ENCODE data around the gene DDX56. TPM values are rescaled to one million over a fixed set of nuclear protein-coding genes. Genes with fewer than 3 reads are reported as not detected.

The DDX56 gene
- total and polyA plus RNA-seq, 9 of the 15 experiments (the other 6 are each of a cell fraction or from before 2014, with no cell fraction given) = 33.0 to 145 (median 102) TPM

DNA sequence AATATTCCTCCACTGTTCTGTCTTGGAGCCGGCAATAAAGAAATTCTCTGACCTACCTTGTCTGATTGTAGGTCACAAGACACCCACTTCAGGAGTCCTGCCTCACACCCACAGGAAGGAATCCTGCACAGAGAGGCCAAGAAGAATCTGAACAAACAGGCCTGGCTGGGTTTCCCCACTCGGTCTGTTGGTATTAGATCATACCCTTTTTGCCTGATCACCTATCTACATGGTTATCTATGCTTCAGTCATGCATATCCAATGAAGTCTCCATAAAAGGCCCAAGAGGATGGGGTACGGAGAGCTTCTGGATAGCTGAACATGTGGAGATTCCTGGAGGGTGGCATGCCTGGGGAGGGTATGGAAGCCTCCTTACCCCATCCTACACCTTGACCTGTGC, 45.0 kb upstream of the DDX56 start:
- CTCF ChIA-PET (ENCODE audit: low intra/inter-chr PET ratio) = no interaction called here
- in situ Hi-C loops (cut with MboI) (no loop called here), intact Hi-C loops (cut with micrococcal nuclease) (no loop called here)
- Histone ChIP-seq H3K79me2 (ENCODE audit: control insufficient read depth, insufficient read depth, low read length) (peaks cover 98% of the 10 kb centered on the region), H3K4me3 (no peak overlapping the region), H3K27me3 (ENCODE audit: control insufficient read depth in 2 of 2, insufficient read depth in 2 of 2, low read length in 2 of 2) (no peaks in the 10 kb centered on the region), H3K9me1 (ENCODE audit: control insufficient read depth, insufficient read depth, low read length) (no peaks in the 10 kb centered on the region), H3K4me2 (ENCODE audit: insufficient read depth, low read length) (no peak overlapping the region), H3K27ac (ENCODE audit: extremely low read depth, low read depth, low read length) (peak overlapping the region; percentile 22; the same call in 1 of the 3 replicates), H2AFZ (ENCODE audit: low read depth, low read length) (no peak overlapping the region), H3K9me3 (replicated peaks; ENCODE audit: control insufficient read depth, insufficient read depth, low read depth, low read length) (no peaks in the 10 kb centered on the region), H4K20me1 (replicated peaks; ENCODE audit: control insufficient read depth, insufficient read depth, low read length) (peaks cover 11% of the 10 kb centered on the region), H3K4me1 (replicated peaks in 1 of 2; ENCODE audit: control insufficient read depth in 2 of 2, insufficient read depth in 2 of 2, low read length in 2 of 2) (peaks cover 0 to 34% of the 10 kb centered on the region in 2 experiments; a peak in 3 of 5 replicates), H3K9ac (ENCODE audit: insufficient read depth in 1 of 2, low read depth in 2 of 2, low read length in 2 of 2) (no peak overlapping the region), H3K36me3 (ENCODE audit: control insufficient read depth, insufficient read depth, low read length) (peaks cover 17% of the 10 kb centered on the region; the same call in 2 of the 3 replicates)
- no TSS peak for BruUV-seq (replicated peaks)
- no peak for FAIRE-seq
- WGBS (ENCODE audit: insufficient coverage, low coverage, missing lambda C conversion rate) = 41% methylated on average over 3 of the region's 3 CpGs
- no peak for DNase-seq (ENCODE audit: extremely low read depth in 1 of 4, low spot score in 3 of 4)
- POLR2A ChIA-PET = interaction anchor here (1.1 to 1.2 kb wide), 2 partner anchors 12 to 14 kb away, joined by 3 read pairs; partner anchors contain the start of gene OGDH
- peak; percentile 44 for ATAC-seq
- TF ChIP-seq ZFX (CRISPR knock-in tag; IDR thresholded peaks at IDR 0.05) (0 out of 2 replicates have a peak, but pooled peaks have one; percentile 22), ZNF239 (CRISPR knock-in tag; IDR thresholded peaks at IDR 0.05) (0 out of 2 replicates have a peak, but pooled peaks have one; percentile 13), ZNF324 (CRISPR knock-in tag; IDR thresholded peaks at IDR 0.05) (no peak), POLR2A (conservative IDR thresholded peaks at IDR 0.05) (no peak), THRAP3 (IDR thresholded peaks at IDR 0.05; ENCODE audit: borderline replicate concordance) (no peak), GTF2A2 (tag; IDR thresholded peaks at IDR 0.05) (no peak), PHTF2 (CRISPR knock-in tag; IDR thresholded peaks at IDR 0.05) (no peak), HDAC8 (tag; IDR thresholded peaks at IDR 0.05) (no peak), ZNF75A (CRISPR knock-in tag; IDR thresholded peaks at IDR 0.05) (no peak), NFE2 (IDR thresholded peaks at IDR 0.05; ENCODE audit: low read depth) (peak; percentile 76), CBFA2T3 (IDR thresholded peaks at IDR 0.05) (no peak), DPF2 (IDR thresholded peaks at IDR 0.05) (0 out of 2 replicates have a peak, but pooled peaks have one; percentile 19), ZNF436 (CRISPR knock-in tag; IDR thresholded peaks at IDR 0.05) (no peak), MAFF (IDR thresholded peaks at IDR 0.05; ENCODE audit: low read length) (peak; percentile 15; the same call in 1 of the 2 replicates), ATF7 (IDR thresholded peaks at IDR 0.05) (peak; percentile 45), KAT2B (IDR thresholded peaks at IDR 0.05; ENCODE audit: low read depth, low read length) (no peak), MCM7 (IDR thresholded peaks at IDR 0.05) (no peak)
- TF ChIP-seq, protein P1, sequence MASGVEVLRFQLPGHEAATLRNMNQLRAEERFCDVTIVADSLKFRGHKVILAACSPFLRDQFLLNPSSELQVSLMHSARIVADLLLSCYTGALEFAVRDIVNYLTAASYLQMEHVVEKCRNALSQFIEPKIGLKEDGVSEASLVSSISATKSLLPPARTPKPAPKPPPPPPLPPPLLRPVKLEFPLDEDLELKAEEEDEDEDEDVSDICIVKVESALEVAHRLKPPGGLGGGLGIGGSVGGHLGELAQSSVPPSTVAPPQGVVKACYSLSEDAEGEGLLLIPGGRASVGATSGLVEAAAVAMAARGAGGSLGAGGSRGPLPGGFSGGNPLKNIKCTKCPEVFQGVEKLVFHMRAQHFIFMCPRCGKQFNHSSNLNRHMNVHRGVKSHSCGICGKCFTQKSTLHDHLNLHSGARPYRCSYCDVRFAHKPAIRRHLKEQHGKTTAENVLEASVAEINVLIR (CRISPR knock-in tag; IDR thresholded peaks at IDR 0.05) = 0 out of 2 replicates have a peak, but pooled peaks have one; percentile 5
- TF ChIP-seq, protein P2, sequence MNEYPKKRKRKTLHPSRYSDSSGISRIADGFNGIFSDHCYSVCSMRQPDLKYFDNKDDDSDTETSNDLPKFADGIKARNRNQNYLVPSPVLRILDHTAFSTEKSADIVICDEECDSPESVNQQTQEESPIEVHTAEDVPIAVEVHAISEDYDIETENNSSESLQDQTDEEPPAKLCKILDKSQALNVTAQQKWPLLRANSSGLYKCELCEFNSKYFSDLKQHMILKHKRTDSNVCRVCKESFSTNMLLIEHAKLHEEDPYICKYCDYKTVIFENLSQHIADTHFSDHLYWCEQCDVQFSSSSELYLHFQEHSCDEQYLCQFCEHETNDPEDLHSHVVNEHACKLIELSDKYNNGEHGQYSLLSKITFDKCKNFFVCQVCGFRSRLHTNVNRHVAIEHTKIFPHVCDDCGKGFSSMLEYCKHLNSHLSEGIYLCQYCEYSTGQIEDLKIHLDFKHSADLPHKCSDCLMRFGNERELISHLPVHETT (CRISPR knock-in tag; conservative IDR thresholded peaks at IDR 0.05 in 1 of 2, IDR thresholded peaks at IDR 0.05 in 1 of 2) = peak in 1 of 2 experiments; percentile 38; a peak in 1 of 4 replicates
- TF ChIP-seq, protein P3, sequence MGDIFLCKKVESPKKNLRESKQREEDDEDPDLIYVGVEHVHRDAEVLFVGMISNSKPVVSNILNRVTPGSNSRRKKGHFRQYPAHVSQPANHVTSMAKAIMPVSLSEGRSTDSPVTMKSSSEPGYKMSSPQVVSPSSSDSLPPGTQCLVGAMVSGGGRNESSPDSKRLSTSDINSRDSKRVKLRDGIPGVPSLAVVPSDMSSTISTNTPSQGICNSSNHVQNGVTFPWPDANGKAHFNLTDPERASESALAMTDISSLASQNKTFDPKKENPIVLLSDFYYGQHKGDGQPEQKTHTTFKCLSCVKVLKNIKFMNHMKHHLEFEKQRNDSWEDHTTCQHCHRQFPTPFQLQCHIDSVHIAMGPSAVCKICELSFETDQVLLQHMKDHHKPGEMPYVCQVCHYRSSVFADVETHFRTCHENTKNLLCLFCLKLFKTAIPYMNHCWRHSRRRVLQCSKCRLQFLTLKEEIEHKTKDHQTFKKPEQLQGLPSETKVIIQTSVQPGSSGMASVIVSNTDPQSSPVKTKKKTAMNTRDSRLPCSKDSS (IDR thresholded peaks at IDR 0.05; ENCODE audit: low read depth, partially characterized antibody) = no peak
- TF ChIP-seq, protein P4, sequence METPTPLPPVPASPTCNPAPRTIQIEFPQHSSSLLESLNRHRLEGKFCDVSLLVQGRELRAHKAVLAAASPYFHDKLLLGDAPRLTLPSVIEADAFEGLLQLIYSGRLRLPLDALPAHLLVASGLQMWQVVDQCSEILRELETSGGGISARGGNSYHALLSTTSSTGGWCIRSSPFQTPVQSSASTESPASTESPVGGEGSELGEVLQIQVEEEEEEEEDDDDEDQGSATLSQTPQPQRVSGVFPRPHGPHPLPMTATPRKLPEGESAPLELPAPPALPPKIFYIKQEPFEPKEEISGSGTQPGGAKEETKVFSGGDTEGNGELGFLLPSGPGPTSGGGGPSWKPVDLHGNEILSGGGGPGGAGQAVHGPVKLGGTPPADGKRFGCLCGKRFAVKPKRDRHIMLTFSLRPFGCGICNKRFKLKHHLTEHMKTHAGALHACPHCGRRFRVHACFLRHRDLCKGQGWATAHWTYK (CRISPR knock-in tag; IDR thresholded peaks at IDR 0.05) = no peak
